Measurements from ENCODE around the gene CKAP2L. TPM values are rescaled to one million over a fixed set of nuclear protein-coding genes. Genes with fewer than 3 reads are reported as not detected.

CKAP2L gene
- total RNA-seq, 4 donors from 2014 or later: 0.07 to 0.16 TPM; not detected in 2

- no peak overlapping the region for H3K4me3 ChIP-seq
- ATAC-seq: no peak
Observed at GRCh38 chr2:112789186-112789585, 24.8 kb upstream of the CKAP2L start.

GRCh38 chr2:112788653-112789052, 24.2 kb upstream of the CKAP2L start:
- TF ChIP-seq POLR2A (IDR thresholded peaks at IDR 0.05) (no peak), CTCF (IDR thresholded peaks at IDR 0.05 in 4 of 5, conservative IDR thresholded peaks at IDR 0.05 in 1 of 5) (no peak)
- Histone ChIP-seq H3K36me3 (no peaks in the 10 kb centered on the region), H3K27ac (no peak overlapping the region), H3K9me3 (no peaks in the 10 kb centered on the region), H3K27me3 (no peaks in the 10 kb centered on the region), H3K4me1 (no peaks in the 10 kb centered on the region), H3K4me3 (no peak overlapping the region)
- in situ Hi-C loops (cut with MboI; ENCODE audit: low sequenced_read_pairs in 4 of 4): no loop called here
- DNase-seq (no peak), ATAC-seq (no peak)
- intact Hi-C loops (cut with DNase I; ENCODE audit: low total_unique reads): no loop called here

More at GRCh38 chr2:112789186-112789585, 24.8 kb upstream of the CKAP2L start:
- no peak for DNase-seq
- Histone ChIP-seq H3K27ac (no peak overlapping the region), H3K9me3 (no peaks in the 10 kb centered on the region), H3K27me3 (no peaks in the 10 kb centered on the region), H3K36me3 (no peaks in the 10 kb centered on the region), H3K4me1 (no peaks in the 10 kb centered on the region)
- in situ Hi-C loops (cut with MboI; ENCODE audit: low sequenced_read_pairs in 4 of 4) (no loop called here), intact Hi-C loops (cut with DNase I; ENCODE audit: low total_unique reads) (no loop called here)
- TF ChIP-seq CTCF (IDR thresholded peaks at IDR 0.05 in 4 of 5, conservative IDR thresholded peaks at IDR 0.05 in 1 of 5) (no peak), POLR2A (IDR thresholded peaks at IDR 0.05) (no peak)

GRCh38 chr2:112787729-112788393, 23.5 kb upstream of the CKAP2L start:
- DNase-seq: no peak
- Histone ChIP-seq H3K4me1 (no peaks in the 10 kb centered on the region), H3K27ac (no peak overlapping the region), H3K27me3 (no peaks in the 10 kb centered on the region), H3K4me3 (no peak overlapping the region), H3K9me3 (no peaks in the 10 kb centered on the region), H3K36me3 (no peaks in the 10 kb centered on the region)
- no peak for TF ChIP-seq CTCF (IDR thresholded peaks at IDR 0.05 in 4 of 5, conservative IDR thresholded peaks at IDR 0.05 in 1 of 5)
- in situ Hi-C loops (cut with MboI; ENCODE audit: low sequenced_read_pairs in 4 of 4) (no loop called here), intact Hi-C loops (cut with DNase I; ENCODE audit: low total_unique reads) (no loop called here)
- no peak for ATAC-seq

- Histone ChIP-seq H3K4me1 (no peaks in the 10 kb centered on the region), H3K36me3 (no peaks in the 10 kb centered on the region), H3K27me3 (no peaks in the 10 kb centered on the region), H3K27ac (no peak overlapping the region), H3K9me3 (no peaks in the 10 kb centered on the region), H3K4me3 (no peak overlapping the region)
- ATAC-seq: no peak
- in situ Hi-C loops (cut with MboI; ENCODE audit: low sequenced_read_pairs in 4 of 4) (no loop called here), intact Hi-C loops (cut with DNase I; ENCODE audit: low total_unique reads) (no loop called here)
- no peak for DNase-seq
- TF ChIP-seq CTCF (IDR thresholded peaks at IDR 0.05 in 4 of 5, conservative IDR thresholded peaks at IDR 0.05 in 1 of 5) (no peak), POLR2A (IDR thresholded peaks at IDR 0.05) (no peak)
Observed at GRCh38 chr2:112787294-112787693, 22.9 kb upstream of the CKAP2L start.
